ENCODE measurements around the gene SWI5.

DNA sequence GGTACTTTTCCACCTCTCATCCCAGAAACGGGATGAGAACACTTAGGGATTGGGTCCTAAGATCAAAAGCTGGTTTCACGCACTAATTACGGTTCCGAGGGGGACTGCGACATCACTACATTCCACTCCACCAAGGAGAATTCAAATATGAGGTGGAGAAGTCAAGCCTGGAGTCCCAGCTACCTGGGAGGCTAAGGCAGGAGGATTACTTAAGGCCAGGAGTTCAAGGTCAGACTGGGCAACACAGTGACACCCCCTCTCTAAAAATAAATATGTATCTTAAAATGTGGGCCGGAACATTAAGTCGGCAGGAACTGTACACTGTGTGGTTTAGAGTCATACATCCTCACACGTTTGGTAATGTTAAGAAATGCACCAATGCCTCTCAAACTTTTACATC, 1.8 kb upstream of the SWI5 start:
- TF ChIP-seq ZNF384 (IDR thresholded peaks at IDR 0.05; ENCODE audit: low read depth, low read length) (no peak), JUNB (CRISPR knock-in tag; conservative IDR thresholded peaks at IDR 0.05) (no peak), ZNF24 (IDR thresholded peaks at IDR 0.05) (no peak), ZNF699 (CRISPR knock-in tag; IDR thresholded peaks at IDR 0.05; ENCODE audit: insufficient replicate concordance) (no peak), CEBPG (CRISPR knock-in tag; IDR thresholded peaks at IDR 0.05) (no peak), CEBPG (tag; conservative IDR thresholded peaks at IDR 0.05 in 1 of 2, IDR thresholded peaks at IDR 0.05 in 1 of 2) (no peak), TAF1 (IDR thresholded peaks at IDR 0.05; ENCODE audit: control insufficient read depth, extremely low read depth, insufficient read depth, low read length, severe bottlenecking) (no peak), ELF1 (tag; IDR thresholded peaks at IDR 0.05) (no peak), FOXM1 (IDR thresholded peaks at IDR 0.05; ENCODE audit: low read depth) (no peak), FOXM1 (CRISPR knock-in tag; IDR thresholded peaks at IDR 0.05; ENCODE audit: low read depth) (no peak), NFRKB (IDR thresholded peaks at IDR 0.05; ENCODE audit: low read depth) (no peak)
- TF ChIP-seq, protein P1, sequence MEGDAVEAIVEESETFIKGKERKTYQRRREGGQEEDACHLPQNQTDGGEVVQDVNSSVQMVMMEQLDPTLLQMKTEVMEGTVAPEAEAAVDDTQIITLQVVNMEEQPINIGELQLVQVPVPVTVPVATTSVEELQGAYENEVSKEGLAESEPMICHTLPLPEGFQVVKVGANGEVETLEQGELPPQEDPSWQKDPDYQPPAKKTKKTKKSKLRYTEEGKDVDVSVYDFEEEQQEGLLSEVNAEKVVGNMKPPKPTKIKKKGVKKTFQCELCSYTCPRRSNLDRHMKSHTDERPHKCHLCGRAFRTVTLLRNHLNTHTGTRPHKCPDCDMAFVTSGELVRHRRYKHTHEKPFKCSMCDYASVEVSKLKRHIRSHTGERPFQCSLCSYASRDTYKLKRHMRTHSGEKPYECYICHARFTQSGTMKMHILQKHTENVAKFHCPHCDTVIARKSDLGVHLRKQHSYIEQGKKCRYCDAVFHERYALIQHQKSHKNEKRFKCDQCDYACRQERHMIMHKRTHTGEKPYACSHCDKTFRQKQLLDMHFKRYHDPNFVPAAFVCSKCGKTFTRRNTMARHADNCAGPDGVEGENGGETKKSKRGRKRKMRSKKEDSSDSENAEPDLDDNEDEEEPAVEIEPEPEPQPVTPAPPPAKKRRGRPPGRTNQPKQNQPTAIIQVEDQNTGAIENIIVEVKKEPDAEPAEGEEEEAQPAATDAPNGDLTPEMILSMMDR (IDR thresholded peaks at IDR 0.05 in 2 of 3, conservative IDR thresholded peaks at IDR 0.05 in 1 of 3; ENCODE audit: insufficient read depth in 2 of 3, low read depth in 1 of 3, low read length in 3 of 3), result no peak
- TF ChIP-seq, protein P2, sequence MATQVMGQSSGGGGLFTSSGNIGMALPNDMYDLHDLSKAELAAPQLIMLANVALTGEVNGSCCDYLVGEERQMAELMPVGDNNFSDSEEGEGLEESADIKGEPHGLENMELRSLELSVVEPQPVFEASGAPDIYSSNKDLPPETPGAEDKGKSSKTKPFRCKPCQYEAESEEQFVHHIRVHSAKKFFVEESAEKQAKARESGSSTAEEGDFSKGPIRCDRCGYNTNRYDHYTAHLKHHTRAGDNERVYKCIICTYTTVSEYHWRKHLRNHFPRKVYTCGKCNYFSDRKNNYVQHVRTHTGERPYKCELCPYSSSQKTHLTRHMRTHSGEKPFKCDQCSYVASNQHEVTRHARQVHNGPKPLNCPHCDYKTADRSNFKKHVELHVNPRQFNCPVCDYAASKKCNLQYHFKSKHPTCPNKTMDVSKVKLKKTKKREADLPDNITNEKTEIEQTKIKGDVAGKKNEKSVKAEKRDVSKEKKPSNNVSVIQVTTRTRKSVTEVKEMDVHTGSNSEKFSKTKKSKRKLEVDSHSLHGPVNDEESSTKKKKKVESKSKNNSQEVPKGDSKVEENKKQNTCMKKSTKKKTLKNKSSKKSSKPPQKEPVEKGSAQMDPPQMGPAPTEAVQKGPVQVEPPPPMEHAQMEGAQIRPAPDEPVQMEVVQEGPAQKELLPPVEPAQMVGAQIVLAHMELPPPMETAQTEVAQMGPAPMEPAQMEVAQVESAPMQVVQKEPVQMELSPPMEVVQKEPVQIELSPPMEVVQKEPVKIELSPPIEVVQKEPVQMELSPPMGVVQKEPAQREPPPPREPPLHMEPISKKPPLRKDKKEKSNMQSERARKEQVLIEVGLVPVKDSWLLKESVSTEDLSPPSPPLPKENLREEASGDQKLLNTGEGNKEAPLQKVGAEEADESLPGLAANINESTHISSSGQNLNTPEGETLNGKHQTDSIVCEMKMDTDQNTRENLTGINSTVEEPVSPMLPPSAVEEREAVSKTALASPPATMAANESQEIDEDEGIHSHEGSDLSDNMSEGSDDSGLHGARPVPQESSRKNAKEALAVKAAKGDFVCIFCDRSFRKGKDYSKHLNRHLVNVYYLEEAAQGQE (IDR thresholded peaks at IDR 0.05; ENCODE audit: borderline replicate concordance), result no peak
- TF ChIP-seq, protein P2 (CRISPR knock-in tag; IDR thresholded peaks at IDR 0.05; ENCODE audit: low read depth), result no peak
